22Rv1 (cell line): ENCODE results near the gene WTAP.
"Not testable (repeated sequence)": the region's sequence is repeated elsewhere in the genome, so short reads cannot be mapped to it uniquely, and the experiment has no call there.

ENCODE experiments used
- H3K27ac ChIP-seq: fragments of 450-650 bp; 2 replicates; pipeline ENCODE4 v1.5.1; 2017
- ZFX ChIP-seq: fragments of 450-650 bp; IDR thresholded peaks from 2 replicates; pipeline ENCODE4 v1.6.1; 2017; ENCODE audit warnings: antibody characterized with exemption, borderline replicate concordance
- TF ChIP-seq, protein P1 (sequence below): fragments of 450-650 bp; IDR thresholded peaks from 2 replicates; pipeline ENCODE4 v1.5.1; 2017; ENCODE audit warnings: mild to moderate bottlenecking

WTAP gene

DNA sequence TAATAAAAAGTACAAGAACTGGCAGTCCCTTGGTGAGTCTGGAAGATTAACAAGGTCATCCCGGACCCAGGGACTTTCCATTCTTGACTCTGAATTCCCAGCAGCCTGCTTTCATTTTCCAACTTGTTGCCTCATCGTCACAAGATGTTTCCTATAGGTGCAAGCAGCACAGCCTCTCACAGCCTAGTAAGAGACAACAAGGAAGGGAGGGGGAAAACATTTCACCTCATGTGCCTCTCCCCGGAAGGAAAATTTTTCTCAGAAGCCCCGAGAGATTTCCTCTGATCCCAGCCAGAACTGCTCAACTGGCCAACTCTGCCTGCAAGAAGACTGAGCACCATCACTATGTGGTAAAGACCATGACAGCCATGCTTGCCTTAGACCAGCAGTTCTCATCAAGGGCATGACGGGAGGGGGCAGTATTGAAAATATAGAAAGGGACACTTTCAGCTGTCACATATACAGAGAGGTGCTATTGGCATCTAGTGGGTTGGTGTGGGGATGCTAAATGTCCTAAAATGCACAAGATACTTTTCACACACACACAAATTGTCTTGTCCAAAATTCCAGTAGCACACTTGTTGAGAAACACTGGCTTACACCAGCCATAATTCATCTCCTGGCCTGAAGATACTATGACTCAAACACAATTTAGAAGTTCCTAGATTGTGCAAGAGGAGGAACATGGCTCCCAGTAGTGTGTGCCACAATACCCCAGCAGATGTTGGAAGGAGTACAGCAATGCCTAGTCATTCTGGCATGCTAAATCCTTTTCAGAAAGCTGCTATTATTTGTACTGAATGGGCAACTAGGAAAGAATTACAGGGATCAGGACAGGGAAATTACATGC lies 10.8 kb upstream of the WTAP start:
- no peak for TF ChIP-seq ZFX
- TF ChIP-seq, protein P1, sequence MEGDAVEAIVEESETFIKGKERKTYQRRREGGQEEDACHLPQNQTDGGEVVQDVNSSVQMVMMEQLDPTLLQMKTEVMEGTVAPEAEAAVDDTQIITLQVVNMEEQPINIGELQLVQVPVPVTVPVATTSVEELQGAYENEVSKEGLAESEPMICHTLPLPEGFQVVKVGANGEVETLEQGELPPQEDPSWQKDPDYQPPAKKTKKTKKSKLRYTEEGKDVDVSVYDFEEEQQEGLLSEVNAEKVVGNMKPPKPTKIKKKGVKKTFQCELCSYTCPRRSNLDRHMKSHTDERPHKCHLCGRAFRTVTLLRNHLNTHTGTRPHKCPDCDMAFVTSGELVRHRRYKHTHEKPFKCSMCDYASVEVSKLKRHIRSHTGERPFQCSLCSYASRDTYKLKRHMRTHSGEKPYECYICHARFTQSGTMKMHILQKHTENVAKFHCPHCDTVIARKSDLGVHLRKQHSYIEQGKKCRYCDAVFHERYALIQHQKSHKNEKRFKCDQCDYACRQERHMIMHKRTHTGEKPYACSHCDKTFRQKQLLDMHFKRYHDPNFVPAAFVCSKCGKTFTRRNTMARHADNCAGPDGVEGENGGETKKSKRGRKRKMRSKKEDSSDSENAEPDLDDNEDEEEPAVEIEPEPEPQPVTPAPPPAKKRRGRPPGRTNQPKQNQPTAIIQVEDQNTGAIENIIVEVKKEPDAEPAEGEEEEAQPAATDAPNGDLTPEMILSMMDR, result no peak
- no peak overlapping the region for H3K27ac ChIP-seq

DNA sequence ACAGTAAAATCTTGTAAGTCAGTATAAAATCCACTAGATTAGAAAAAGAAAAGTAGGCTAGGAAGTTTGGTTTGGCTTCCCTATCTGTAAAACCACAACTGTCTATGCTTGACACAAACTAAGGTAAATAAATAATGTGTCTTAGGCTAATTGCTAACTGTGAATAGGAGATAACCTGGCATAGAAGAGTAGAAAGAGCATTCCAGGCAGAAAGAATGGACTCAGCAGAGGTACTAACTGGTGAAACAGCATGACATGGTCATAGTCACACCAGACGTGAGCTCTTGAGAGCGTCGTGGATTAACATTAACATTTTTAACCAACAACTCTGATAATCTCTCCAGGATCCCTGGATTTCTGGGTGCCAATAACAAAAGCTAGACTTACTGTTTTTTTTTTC lies 8.7 kb upstream of the WTAP start:
- TF ChIP-seq, protein P1, result no peak
- no peak for TF ChIP-seq ZFX
- H3K27ac ChIP-seq, result no peak overlapping the region

DNA sequence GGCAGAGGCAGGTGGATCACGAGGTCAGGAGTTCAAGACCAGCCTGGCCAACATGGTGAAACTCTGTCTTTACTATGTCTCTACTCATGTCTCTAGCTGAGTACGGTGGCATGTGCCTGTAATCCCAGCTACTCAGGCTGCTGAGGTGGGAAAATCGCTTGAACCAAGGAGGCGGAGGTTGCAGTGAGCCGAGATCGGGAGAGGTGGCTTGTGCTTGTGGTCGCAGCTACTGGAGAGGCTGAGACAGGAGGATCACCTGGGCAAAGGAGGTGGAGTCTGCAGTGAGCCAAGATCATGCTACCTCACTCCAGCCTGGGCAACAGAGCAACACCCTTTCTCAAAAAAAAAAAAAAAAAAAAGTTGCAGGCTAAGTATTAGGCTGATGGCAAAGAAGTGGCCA lies 8.0 kb upstream of the WTAP start:
- TF ChIP-seq ZFX, result no peak
- TF ChIP-seq, protein P1, result no peak
- H3K27ac ChIP-seq, result no peak overlapping the region

DNA sequence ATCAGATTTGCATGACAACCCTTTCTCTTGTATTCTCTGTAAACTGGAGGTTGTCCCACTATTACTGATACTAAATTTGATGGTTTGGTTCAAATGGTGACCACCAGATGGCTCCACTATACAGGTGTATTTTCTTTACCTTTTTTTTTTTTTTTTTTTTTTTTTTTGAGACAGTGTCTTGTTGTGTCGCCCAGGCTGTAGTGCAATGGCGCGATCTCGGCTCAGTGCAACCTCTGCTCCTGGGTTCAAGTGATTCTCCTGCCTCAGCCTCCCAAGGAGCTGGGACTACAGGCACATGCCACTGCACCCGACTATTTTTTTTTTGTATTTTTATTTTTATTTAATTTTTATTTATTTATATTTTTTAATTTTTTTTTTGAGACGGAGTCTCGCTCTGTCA lies 6.6 kb upstream of the WTAP start:
- no peak for TF ChIP-seq ZFX
- TF ChIP-seq, protein P1, result peak; percentile 64
- no peak overlapping the region for H3K27ac ChIP-seq

DNA sequence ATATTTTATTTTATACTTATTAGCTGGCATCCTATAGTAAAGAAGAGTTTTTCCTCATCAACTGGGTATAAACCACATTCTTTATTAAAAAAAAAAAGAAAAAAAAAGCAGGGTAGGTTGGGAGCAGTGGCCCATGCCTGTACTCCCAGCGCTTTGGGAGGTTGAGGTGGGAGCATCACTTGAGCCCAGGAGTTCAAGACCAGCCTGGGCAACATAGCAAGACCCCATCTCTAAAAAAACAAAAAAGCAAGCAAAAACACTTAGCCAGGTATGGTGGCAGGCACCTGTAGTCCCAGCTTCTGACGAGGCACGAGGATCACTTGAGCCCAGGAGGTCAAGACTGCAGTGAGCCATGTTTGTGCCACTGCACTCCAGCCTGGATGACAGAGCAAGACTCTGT lies 5.3 kb upstream of the WTAP start:
- not testable (repeated sequence) for H3K27ac ChIP-seq

DNA sequence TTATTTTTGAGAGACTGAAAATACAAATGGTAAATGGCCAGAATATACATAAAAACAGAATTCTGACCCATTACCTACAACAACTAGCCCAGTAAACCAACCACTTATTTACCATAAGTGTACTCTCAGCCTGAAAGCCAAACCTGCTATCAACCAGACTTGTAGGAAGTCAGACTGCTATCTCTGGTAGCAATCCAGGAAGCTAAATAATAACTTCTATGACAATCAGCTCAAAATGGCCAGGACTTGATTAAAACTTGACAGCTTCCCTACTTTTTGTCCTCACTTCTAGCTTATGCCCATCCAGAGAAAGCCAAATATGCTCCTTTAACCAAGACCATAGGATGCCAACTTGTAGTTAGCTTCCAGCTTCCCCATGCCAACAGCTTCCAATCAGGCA lies 4.7 kb upstream of the WTAP start:
- no peak overlapping the region for H3K27ac ChIP-seq
- TF ChIP-seq, protein P1, result no peak
- no peak for TF ChIP-seq ZFX

DNA sequence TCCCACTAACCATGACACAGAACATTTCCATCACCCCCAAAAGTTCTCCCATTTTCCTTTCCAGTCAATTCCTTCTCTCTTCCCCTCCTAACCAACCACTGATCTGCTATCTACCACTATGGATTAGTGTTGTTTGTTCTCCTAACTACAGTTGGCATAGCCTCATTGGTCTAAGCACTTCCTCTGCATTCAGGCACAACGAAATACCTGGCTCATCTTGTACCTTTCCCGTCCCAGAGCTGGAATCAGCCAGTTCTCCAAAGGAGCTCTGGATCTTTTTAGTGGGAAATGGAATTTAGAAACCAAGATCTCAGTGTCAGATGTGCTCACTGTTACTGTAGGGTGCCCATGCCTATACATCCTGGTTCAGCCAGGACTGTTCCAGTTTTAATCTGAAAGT lies 4.0 kb upstream of the WTAP start:
- 0 out of 2 replicates have a peak overlapping the region, but pooled peaks have one; percentile 14 for H3K27ac ChIP-seq
- TF ChIP-seq, protein P1, result no peak
- TF ChIP-seq ZFX, result no peak

DNA sequence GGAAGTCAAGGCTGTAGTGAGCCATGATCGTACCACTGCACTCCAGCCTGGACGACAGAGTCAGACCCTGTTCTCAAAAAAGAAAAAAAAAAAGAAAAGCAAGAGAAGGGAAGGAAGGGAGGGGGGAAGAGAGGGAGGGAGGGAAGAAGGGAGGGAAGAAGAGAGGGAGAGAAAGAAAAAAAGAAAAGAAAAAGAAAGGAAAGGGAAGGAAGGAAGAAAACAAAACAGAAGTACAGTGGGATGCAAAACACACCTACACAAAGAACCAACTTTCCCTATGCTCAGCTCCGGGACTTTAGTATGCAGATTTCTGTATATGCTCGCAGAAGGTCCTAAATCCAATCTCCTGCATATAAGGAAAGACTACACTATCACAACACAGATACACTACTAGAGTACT lies 2.5 kb upstream of the WTAP start:
- no peak overlapping the region for H3K27ac ChIP-seq
- TF ChIP-seq ZFX, result no peak
- TF ChIP-seq, protein P1, result no peak

DNA sequence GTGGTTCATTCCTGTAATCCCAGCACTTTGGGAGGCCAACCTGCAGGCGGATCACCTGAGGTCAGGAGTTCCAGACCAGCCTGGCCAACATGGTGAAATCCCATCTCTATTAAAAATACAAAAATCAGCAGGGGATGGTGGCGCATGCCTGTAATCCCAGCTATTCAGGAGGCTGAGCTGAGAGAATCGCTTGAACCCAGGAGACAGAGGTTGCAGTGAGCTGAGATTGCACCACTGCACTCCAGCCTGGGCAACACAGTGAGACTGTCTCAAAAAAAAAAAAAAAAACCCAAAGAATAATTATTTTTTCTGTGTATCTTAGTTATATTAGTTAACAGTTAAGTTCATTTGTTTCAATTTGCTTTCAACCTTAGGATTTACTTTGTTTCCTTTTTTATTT lies 2.1 kb upstream of the WTAP start:
- not testable (repeated sequence) for H3K27ac ChIP-seq
